HG02852 (cell line): ENCODE data around the gene SUFU.

Experiments
- ATAC-seq: cut with Tn5 transposase; IDR thresholded peaks from one replicate; pipeline ENCODE4 v1.9.1; 2021; ENCODE audit warnings: mild to moderate bottlenecking, moderate library complexity; ENCODE audit not compliant: unreplicated experiment

The SUFU gene

DNA sequence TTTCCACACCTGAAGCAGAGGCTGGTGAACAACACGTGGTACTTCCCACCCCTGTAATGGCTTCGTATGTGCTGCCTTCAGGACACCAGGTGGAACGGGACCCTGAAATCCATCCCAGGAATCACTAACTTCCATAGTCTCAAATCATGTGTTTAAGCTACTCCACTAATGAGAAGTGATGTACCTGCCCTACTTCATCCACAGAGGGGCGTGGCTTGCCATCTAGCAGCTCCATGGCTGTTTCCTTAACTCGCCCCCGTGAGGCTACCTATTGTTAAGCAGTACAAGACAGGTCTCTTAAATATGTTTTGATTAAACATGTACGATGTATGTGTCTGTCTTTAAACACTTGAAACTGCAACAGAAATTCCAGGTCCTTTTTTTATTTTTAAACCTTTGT is 178.6 kb downstream of the SUFU start:
- no peak for ATAC-seq

DNA sequence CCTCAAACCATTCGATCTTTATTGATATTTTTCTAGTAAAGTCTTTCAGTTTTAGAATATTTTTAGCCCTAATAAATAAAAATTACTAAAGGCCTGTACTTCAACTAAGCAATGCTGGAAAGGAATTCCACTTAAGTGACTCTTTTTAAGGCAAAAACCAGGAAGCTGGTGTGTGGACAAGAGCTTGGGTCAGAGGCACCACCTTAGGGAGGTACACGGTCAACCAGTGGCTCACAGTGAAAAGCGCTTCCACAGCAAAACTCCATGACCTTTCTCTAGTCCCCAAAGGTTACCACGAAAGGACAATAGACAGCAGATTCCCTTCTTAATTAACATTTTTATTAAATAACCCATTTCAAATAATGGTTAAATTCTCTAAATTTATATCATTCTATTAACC is 179.2 kb downstream of the SUFU start:
- ATAC-seq: no peak
